ENCODE data around the gene PRAMEF13. TPM values are rescaled to one million over a fixed set of nuclear protein-coding genes. Genes with fewer than 3 reads are reported as not detected.
"Not testable (repeated sequence)": the region's sequence is repeated elsewhere in the genome, so short reads cannot be mapped to it uniquely, and the experiment has no call there.

The PRAMEF13 gene
- total RNA-seq, 4 donors from 2014 or later, result not detected

- H3K4me3 ChIP-seq (ENCODE audit: low read depth, poor library complexity, severe bottlenecking), result no peak overlapping the region
- 78 to 79% methylated on average over 7 of the region's 7 CpGs for WGBS, 2 donors
- intact Hi-C loops (cut with DNase I; ENCODE audit: low total_unique reads), result no loop called here
- no peak for TF ChIP-seq CTCF (IDR thresholded peaks at IDR 0.05)
- TF ChIP-seq POLR2A (IDR thresholded peaks at IDR 0.05), result no peak
- peak in 1 of 2 donors; percentile 82 for DNase-seq (ENCODE audit: low spot score in 2 of 2)
Measured at GRCh38 chr1:13228343-13228781, 27.2 kb upstream of the PRAMEF13 start.

- H3K4me3 ChIP-seq (ENCODE audit: low read depth, poor library complexity, severe bottlenecking); intact Hi-C loops (cut with DNase I; ENCODE audit: low total_unique reads): not testable (repeated sequence)
- peak in 1 of 2 donors; percentile 67 for DNase-seq (ENCODE audit: low spot score in 2 of 2)
- WGBS, 2 donors, result 85 to 86% methylated on average over 8 of the region's 8 CpGs
Measured at GRCh38 chr1:13227271-13228055, 26.3 kb upstream of the PRAMEF13 start.

GRCh38 chr1:13225675-13226204 lies 24.5 kb upstream of the PRAMEF13 start, which contains the start of gene PRAMEF18:
Gene PRAMEF18 (minus strand): TSS chr1:13226154. CDS start chr1:13226106, 48 bp downstream.
- 65 to 83% methylated on average over 9 of the region's 9 CpGs for WGBS, 2 donors
- H3K4me3 ChIP-seq (ENCODE audit: low read depth, poor library complexity, severe bottlenecking); intact Hi-C loops (cut with DNase I; ENCODE audit: low total_unique reads): not testable (repeated sequence)
- peak in 1 of 2 donors; percentile 70 for DNase-seq (ENCODE audit: low spot score in 2 of 2)

- 77 to 87% methylated on average over 5 of the region's 5 CpGs for WGBS, 2 donors
- TF ChIP-seq POLR2A (IDR thresholded peaks at IDR 0.05), result no peak
- intact Hi-C loops (cut with DNase I; ENCODE audit: low total_unique reads), result no loop called here
- H3K4me3 ChIP-seq (ENCODE audit: low read depth, poor library complexity, severe bottlenecking), result no peak overlapping the region
- peak in 1 of 2 donors; percentile 62 for DNase-seq (ENCODE audit: low spot score in 2 of 2)
Measured at GRCh38 chr1:13224480-13225060, 23.4 kb upstream of the PRAMEF13 start.

DNA sequence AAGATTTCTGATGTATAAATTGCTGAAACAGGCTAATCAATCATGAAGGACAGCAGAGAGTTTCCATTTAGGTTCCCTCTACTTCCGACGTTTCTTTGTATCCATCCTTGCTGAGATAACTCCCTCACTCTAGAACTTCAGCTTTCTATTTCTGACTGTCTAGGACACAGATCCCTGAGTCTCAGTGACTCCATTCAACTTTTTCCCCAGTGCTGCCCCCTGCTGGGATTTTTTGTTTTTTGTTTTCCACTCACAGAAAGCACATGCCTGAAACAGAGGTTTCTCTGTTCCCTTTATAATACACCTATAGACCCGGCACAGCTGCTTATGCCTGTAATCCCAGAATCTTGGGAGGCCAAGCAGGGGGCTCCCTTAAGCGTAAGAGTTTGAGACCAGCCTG lies 21.6 kb upstream of the PRAMEF13 start:
- WGBS, 2 donors, result no CpG with 5 or more reads among the region's 4 CpGs
- DNase-seq (ENCODE audit: low spot score in 2 of 2); intact Hi-C loops (cut with DNase I; ENCODE audit: low total_unique reads); H3K4me3 ChIP-seq (ENCODE audit: low read depth, poor library complexity, severe bottlenecking): not testable (repeated sequence)

DNA sequence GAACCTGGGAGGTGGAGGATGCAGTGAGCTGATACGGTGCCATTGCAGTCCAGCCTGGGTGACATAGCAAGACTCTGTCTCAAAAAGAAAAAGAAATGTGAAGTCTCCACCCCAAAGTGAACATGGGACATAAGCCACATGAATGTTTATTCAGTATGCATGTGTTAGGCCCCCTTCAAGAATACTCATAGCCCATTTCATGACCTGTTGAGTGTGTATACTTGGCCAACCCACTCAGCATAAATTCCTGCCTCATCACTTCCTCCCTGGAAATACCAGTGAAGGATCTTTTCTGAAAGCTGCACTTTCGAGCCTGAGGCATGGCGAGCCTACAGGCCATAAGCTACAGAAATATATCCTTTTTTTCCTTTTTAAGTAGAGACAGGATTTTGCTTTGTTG lies 18.0 kb upstream of the PRAMEF13 start:
- H3K4me3 ChIP-seq (ENCODE audit: low read depth, poor library complexity, severe bottlenecking); intact Hi-C loops (cut with DNase I; ENCODE audit: low total_unique reads); DNase-seq (ENCODE audit: low spot score in 2 of 2): not testable (repeated sequence)
- WGBS, 2 donors, result no CpG with 5 or more reads among the region's 3 CpGs

DNA sequence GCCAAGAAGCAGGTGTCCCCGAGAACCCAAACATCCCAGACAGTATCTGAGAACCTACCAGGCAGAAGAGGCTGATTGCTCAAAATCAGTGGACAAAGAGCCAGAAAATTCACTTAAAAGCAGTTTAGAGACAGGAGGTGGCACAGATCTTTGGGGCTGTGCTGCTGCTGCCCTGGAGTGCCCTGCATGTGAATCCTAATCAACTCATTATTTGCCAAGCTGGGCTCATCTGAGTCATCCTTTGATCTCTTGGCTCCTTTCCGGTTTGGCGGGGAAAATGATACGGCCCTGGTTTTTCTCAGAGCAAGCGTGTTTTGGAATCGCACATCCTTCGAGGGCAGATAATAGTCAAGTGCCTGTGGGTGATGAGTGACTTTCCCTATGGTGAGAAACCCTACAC lies 15.4 kb upstream of the PRAMEF13 start:
- intact Hi-C loops (cut with DNase I; ENCODE audit: low total_unique reads); DNase-seq (ENCODE audit: low spot score in 2 of 2): not testable (repeated sequence)
- no CpG with 5 or more reads among the region's 7 CpGs for WGBS, 2 donors

DNA sequence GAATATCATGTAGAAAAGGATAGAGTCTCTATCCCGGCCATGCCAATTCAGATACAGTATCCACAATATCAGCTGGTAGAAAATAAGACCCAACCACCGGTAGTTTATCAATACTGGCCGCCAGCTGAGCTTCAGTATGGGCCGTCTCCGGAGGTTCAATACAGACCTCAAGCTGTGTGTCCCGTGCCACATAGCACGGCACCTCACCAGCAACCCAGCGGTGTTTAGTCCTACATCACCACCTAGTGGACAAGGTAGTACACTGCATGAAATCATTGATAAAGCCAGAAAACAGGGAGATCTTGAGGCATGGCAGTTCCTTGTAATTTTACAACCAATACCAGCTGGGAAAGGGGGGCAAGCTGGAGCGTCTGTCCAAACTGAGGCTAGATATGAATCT lies 7.5 kb upstream of the PRAMEF13 start:
- H3K4me3 ChIP-seq (ENCODE audit: low read depth, poor library complexity, severe bottlenecking); DNase-seq (ENCODE audit: low spot score in 2 of 2); intact Hi-C loops (cut with DNase I; ENCODE audit: low total_unique reads): not testable (repeated sequence)
- no CpG with 5 or more reads among the region's 9 CpGs for WGBS, 2 donors

More for the DNA sequence above, 15.4 kb upstream of the PRAMEF13 start:
- not testable (repeated sequence) for H3K4me3 ChIP-seq (ENCODE audit: low read depth, poor library complexity, severe bottlenecking)

GRCh38 chr1:13171548-13171947 lies 29.7 kb downstream of the PRAMEF13 start, which contains the start of gene PRAMEF9:
Gene PRAMEF9 (plus strand): TSS chr1:13171848. CDS start chr1:13175281, 3,433 bp downstream.
- WGBS, 2 donors, result 84% methylated on average over 2 of the region's 2 CpGs; no CpG with 5 or more reads in 1 of the 2 donors
- intact Hi-C loops (cut with DNase I; ENCODE audit: low total_unique reads); DNase-seq (ENCODE audit: low spot score in 2 of 2); H3K4me3 ChIP-seq (ENCODE audit: low read depth, poor library complexity, severe bottlenecking): not testable (repeated sequence)

GRCh38 chr1:13165531-13165930 lies 35.7 kb downstream of the PRAMEF13 start, which contains the start of gene HNRNPCL4:
Gene HNRNPCL4 (minus strand): TSS chr1:13165631. CDS start chr1:13165467, 164 bp downstream.
- H3K4me3 ChIP-seq (ENCODE audit: low read depth, poor library complexity, severe bottlenecking); intact Hi-C loops (cut with DNase I; ENCODE audit: low total_unique reads); DNase-seq (ENCODE audit: low spot score in 2 of 2): not testable (repeated sequence)
- WGBS, 2 donors, result no CpG with 5 or more reads among the region's 8 CpGs

GRCh38 chr1:13155909-13156308 lies 45.3 kb downstream of the PRAMEF13 start, which contains the start of gene PRAMEF26:
Gene PRAMEF26 (minus strand): TSS chr1:13156009. CDS start chr1:13153095, 2,914 bp downstream.
- H3K4me3 ChIP-seq (ENCODE audit: low read depth, poor library complexity, severe bottlenecking); intact Hi-C loops (cut with DNase I; ENCODE audit: low total_unique reads); DNase-seq (ENCODE audit: low spot score in 2 of 2): not testable (repeated sequence)
- 83 to 100% methylated on average over 1 of the region's 5 CpGs for WGBS, 2 donors

Measured in lower leg skin (tissue), 4 donors.